Hepatocyte (in vitro differentiated cells): Measurements from ENCODE around the gene TSPAN9. TPM values are rescaled to one million over a fixed set of nuclear protein-coding genes. Genes with fewer than 3 reads are reported as not detected.

Source experiments
- DNase-seq: peaks from one replicate; pipeline ENCODE4 v3.0.0-alpha.2; 2016; ENCODE audit warnings: low spot score
- H2AFZ ChIP-seq: fragments of 200-600 bp; sonication (generic); 2 replicates; pipeline ENCODE4 v1.6.0; 2016; ENCODE audit warnings: antibody characterized with exemption, mild to moderate bottlenecking
- H3K27ac ChIP-seq: fragments of 200-600 bp; sonication (generic); 2 replicates; pipeline ENCODE4 v1.5.1; 2016; ENCODE audit warnings: mild to moderate bottlenecking
- H3K27me3 ChIP-seq: fragments of 200-600 bp; sonication (generic); 2 replicates; pipeline ENCODE4 v1.6.1; 2016
- H3K36me3 ChIP-seq: fragments of 200-600 bp; sonication (generic); replicated peaks from 2 replicates; pipeline ENCODE4 v1.5.1; 2016; ENCODE audit warnings: low read depth; ENCODE audit not compliant: insufficient read depth
- H3K4me1 ChIP-seq: fragments of 200-600 bp; sonication (generic); 2 replicates; pipeline ENCODE4 v1.5.1; 2016; ENCODE audit warnings: mild to moderate bottlenecking, moderate library complexity; ENCODE audit not compliant: insufficient read depth
- H3K4me2 ChIP-seq: fragments of 200-600 bp; sonication (generic); 2 replicates; pipeline ENCODE4 v1.6.0; 2016
- H3K4me3 ChIP-seq: fragments of 200-600 bp; sonication (generic); 2 replicates; pipeline ENCODE4 v1.5.1; 2016; ENCODE audit warnings: mild to moderate bottlenecking
- H3K79me2 ChIP-seq: fragments of 200-600 bp; sonication (generic); 2 replicates; pipeline ENCODE4 v1.6.0; 2017; ENCODE audit warnings: mild to moderate bottlenecking
- H3K9me2 ChIP-seq: fragments of 200-600 bp; sonication (generic); replicated peaks from 2 replicates; pipeline ENCODE4 v1.6.0; 2017; ENCODE audit warnings: mild to moderate bottlenecking; ENCODE audit not compliant: insufficient read depth
- H3K9me3 ChIP-seq: fragments of 200-600 bp; sonication (generic); 2 replicates; pipeline ENCODE4 v1.5.1; 2016; ENCODE audit warnings: low read depth, mild to moderate bottlenecking
- H4K20me1 ChIP-seq: fragments of 200-600 bp; sonication (generic); 2 replicates; pipeline ENCODE4 v1.6.0; 2016; ENCODE audit warnings: mild to moderate bottlenecking; ENCODE audit not compliant: insufficient read depth, poor library complexity, severe bottlenecking
- CTCF ChIP-seq: fragments of 200-600 bp; sonication (generic); IDR thresholded peaks from 2 replicates; pipeline ENCODE4 v1.5.1; 2016; ENCODE audit warnings: antibody characterized with exemption, mild to moderate bottlenecking; ENCODE audit not compliant: poor library complexity
- EZH2 ChIP-seq: fragments of 200-600 bp; sonication (generic); IDR thresholded peaks from 2 replicates; pipeline ENCODE4 v1.6.1; 2016; ENCODE audit warnings: antibody characterized with exemption, mild to moderate bottlenecking, borderline replicate concordance
- EZH2phosphoT487 ChIP-seq: fragments of 200-600 bp; sonication (generic); IDR thresholded peaks from one replicate; pipeline ENCODE4 v1.6.1; 2018; ENCODE audit warnings: antibody characterized with exemption, mild to moderate bottlenecking, low read depth, moderate library complexity; ENCODE audit not compliant: unreplicated experiment, severe bottlenecking
- WGBS: methylation state at CpG from one replicate; pipeline ENCODE4 v1.1.6; 2016; ENCODE audit warnings: low lambda C conversion rate; ENCODE audit errors: missing lambda C conversion rate; 5-methylcytosine and 5-hydroxymethylcytosine counted together
- polyA plus RNA-seq: library from polyadenylated mRNA; unstranded; fragments of >200 nt; fragmentation: Nextera tagmentation; extraction: Ambion mirVana; gene quantifications from 2 replicates; pipeline ENCODE4 v1.2.1, GENCODE V29; 2016
- total RNA-seq: library from RNA; depleted of rRNA; stranded (reverse); fragments of >200 nt; gene quantifications from 2 replicates; pipeline ENCODE4 v1.2.3, GENCODE V29; 2014

TSPAN9 gene
- total and polyA plus RNA-seq, 2 experiments from 2014 or later: 16.6 to 38.6 TPM

- no peaks in the 10 kb centered on the region for H3K9me3 ChIP-seq
- peaks cover 55% of the 10 kb centered on the region for H4K20me1 ChIP-seq
- TF ChIP-seq EZH2phosphoT487 (no peak), EZH2 (no peak), CTCF (no peak)
Measured at GRCh38 chr12:3200814-3201233, 123.6 kb downstream of the TSPAN9 start.

GRCh38 chr12:3201339-3202051 is 124.3 kb downstream of the TSPAN9 start:
- no peaks in the 10 kb centered on the region for H3K9me3 ChIP-seq
- DNase-seq: no peak
- no peaks in the 10 kb centered on the region for H3K36me3 ChIP-seq
- H2AFZ ChIP-seq: no peak overlapping the region
- H3K79me2 ChIP-seq: peaks cover 4% of the 10 kb centered on the region
- no peaks in the 10 kb centered on the region for H3K9me2 ChIP-seq
- H4K20me1 ChIP-seq: peaks cover 53% of the 10 kb centered on the region
- H3K27ac ChIP-seq: no peak overlapping the region
- WGBS: 69% methylated on average over 10 of the region's 10 CpGs
- H3K4me3 ChIP-seq: no peak overlapping the region
- no peak for TF ChIP-seq EZH2phosphoT487
- no peak for TF ChIP-seq CTCF
- TF ChIP-seq EZH2: no peak
- H3K4me1 ChIP-seq: peaks cover 9% of the 10 kb centered on the region
- H3K4me2 ChIP-seq: peak overlapping the region; percentile 98
- peaks cover 17% of the 10 kb centered on the region for H3K27me3 ChIP-seq

More at GRCh38 chr12:3200814-3201233, 123.6 kb downstream of the TSPAN9 start:
- Histone ChIP-seq H3K36me3 (no peaks in the 10 kb centered on the region), H2AFZ (no peak overlapping the region), H3K27me3 (peaks cover 17% of the 10 kb centered on the region), H3K79me2 (peaks cover 4% of the 10 kb centered on the region), H3K9me2 (no peaks in the 10 kb centered on the region), H3K27ac (no peak overlapping the region), H3K4me3 (peak overlapping the region; percentile 63), H3K4me1 (peaks cover 9% of the 10 kb centered on the region), H3K4me2 (peak overlapping the region; percentile 98)
- 2% methylated on average over 33 of the region's 41 CpGs for WGBS
- no peak for DNase-seq

GRCh38 chr12:3202096-3202495 is 124.9 kb downstream of the TSPAN9 start:
- H4K20me1 ChIP-seq: peaks cover 48% of the 10 kb centered on the region
- H3K27ac ChIP-seq: no peak overlapping the region
- 79% methylated on average over 11 of the region's 11 CpGs for WGBS
- no peaks in the 10 kb centered on the region for H3K36me3 ChIP-seq
- TF ChIP-seq EZH2: no peak
- peak; percentile 18 for TF ChIP-seq CTCF
- H3K9me2 ChIP-seq: no peaks in the 10 kb centered on the region
- no peak overlapping the region for H2AFZ ChIP-seq
- peaks cover 4% of the 10 kb centered on the region for H3K79me2 ChIP-seq
- no peak overlapping the region for H3K4me3 ChIP-seq
- H3K27me3 ChIP-seq: peaks cover 17% of the 10 kb centered on the region
- peaks cover 9% of the 10 kb centered on the region for H3K4me1 ChIP-seq
- no peak for DNase-seq
- H3K9me3 ChIP-seq: no peaks in the 10 kb centered on the region
- peak overlapping the region; percentile 98 for H3K4me2 ChIP-seq
